ENCODE results near the gene CSF2RB. TPM values are rescaled to one million over a fixed set of nuclear protein-coding genes. Genes with fewer than 3 reads are reported as not detected.

Gene CSF2RB
- total RNA-seq, 1 donor from 2014 or later: 30.1 TPM

DNA sequence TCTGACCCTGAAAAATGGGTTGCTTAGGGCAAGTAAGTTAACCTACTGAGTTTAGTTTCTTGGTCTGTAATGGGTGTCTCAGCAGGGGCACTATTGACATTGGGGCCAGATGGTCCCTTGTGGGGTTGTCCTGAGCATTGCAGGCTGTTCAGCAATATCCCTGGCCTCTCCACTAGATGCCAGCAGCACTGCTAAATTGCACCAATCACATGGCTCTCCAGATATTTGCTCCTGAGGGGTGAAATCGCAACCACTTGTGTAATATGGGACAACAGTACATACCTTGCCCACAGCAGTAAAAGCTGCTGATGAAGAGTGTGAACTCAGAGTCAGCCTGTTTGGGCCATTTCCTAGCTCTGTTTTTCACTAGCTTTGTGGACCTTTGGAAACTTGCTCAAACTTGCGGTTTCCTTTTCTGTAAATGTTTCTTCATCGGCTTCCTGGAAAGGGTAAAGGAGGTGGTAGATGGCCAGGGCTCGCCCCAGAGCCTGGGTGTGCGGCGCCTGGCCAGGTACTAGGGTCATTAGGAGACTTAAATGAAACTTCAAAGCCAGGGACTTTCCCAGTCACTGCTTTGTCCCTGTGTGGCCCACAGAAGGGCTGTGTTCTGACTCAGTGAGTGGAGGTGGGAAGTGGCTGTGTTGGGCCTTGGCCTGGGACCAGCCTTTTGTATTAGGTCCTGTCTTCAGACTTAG, 39.7 kb upstream of the CSF2RB start:
- ATAC-seq (peak; percentile 90 to 91), DNase-seq (peak; percentile 81)
- Histone ChIP-seq H3K27me3 (ENCODE audit: low read depth) (no peaks in the 10 kb centered on the region), H3K9me3 (no peaks in the 10 kb centered on the region), H3K36me3 (peaks cover 4% of the 10 kb centered on the region), H3K4me1 (peaks cover 19% of the 10 kb centered on the region), H3K4me3 (no peak overlapping the region), H3K27ac (peak overlapping the region; percentile 73)
- TF ChIP-seq, protein P1, sequence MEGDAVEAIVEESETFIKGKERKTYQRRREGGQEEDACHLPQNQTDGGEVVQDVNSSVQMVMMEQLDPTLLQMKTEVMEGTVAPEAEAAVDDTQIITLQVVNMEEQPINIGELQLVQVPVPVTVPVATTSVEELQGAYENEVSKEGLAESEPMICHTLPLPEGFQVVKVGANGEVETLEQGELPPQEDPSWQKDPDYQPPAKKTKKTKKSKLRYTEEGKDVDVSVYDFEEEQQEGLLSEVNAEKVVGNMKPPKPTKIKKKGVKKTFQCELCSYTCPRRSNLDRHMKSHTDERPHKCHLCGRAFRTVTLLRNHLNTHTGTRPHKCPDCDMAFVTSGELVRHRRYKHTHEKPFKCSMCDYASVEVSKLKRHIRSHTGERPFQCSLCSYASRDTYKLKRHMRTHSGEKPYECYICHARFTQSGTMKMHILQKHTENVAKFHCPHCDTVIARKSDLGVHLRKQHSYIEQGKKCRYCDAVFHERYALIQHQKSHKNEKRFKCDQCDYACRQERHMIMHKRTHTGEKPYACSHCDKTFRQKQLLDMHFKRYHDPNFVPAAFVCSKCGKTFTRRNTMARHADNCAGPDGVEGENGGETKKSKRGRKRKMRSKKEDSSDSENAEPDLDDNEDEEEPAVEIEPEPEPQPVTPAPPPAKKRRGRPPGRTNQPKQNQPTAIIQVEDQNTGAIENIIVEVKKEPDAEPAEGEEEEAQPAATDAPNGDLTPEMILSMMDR (IDR thresholded peaks at IDR 0.05): peak; percentile 50
- intact Hi-C loops (cut with DNase I): no loop called here

DNA sequence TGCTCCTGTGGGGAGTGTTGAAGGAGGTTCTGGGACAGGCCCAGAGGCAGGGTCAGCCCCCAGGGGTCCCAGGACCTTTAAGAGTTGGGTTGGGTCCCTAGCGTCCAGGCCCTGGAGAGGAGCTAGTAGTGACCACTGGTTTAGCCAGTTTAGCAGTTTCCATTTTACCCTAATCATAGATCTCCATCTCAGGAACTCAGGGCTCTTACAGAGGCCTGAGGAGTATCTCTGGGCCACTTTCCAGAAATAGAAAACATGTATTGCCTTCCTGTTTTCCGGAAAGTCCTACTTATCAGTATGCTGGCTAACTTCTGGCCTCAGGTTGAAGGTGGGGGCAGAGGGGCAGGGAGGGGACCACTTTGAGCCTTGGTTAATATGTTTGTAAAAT, 39.1 kb upstream of the CSF2RB start:
- DNase-seq (no peak), ATAC-seq (peak; percentile 31 to 68)
- no peaks in the 10 kb centered on the region for H3K27me3 ChIP-seq (ENCODE audit: low read depth)
- intact Hi-C loops (cut with DNase I): no loop called here
- no peak overlapping the region for H3K4me3 ChIP-seq
- H3K27ac ChIP-seq: peak overlapping the region; percentile 73
- H3K9me3 ChIP-seq: no peaks in the 10 kb centered on the region
- TF ChIP-seq, protein P1 (IDR thresholded peaks at IDR 0.05): no peak
- H3K36me3 ChIP-seq: peaks cover 4% of the 10 kb centered on the region
- peaks cover 19% of the 10 kb centered on the region for H3K4me1 ChIP-seq

DNA sequence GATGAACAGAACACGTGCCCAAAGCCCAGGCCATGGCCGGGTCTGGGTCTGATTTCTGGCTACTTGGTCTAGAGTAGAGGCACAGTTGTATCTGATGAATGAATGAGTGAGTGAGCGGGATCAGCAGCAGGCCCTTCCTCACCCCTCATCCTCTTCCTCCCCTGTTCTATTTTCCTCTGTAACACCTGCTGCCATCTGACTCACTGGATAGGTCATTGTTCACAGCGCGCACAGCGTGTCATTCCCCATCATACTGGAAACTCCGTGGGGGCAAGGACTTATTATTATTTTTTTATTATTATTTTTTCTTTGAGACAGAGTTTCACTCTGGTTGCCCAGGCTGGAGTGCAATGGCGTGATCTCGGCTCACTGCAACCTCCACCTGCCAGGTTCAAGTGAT, 38.7 kb upstream of the CSF2RB start:
- Histone ChIP-seq H3K27ac (peak overlapping the region; percentile 73), H3K27me3 (ENCODE audit: low read depth) (no peaks in the 10 kb centered on the region), H3K36me3 (peaks cover 4% of the 10 kb centered on the region), H3K4me3 (no peak overlapping the region), H3K9me3 (no peaks in the 10 kb centered on the region), H3K4me1 (peaks cover 19% of the 10 kb centered on the region)
- TF ChIP-seq, protein P1 (IDR thresholded peaks at IDR 0.05): no peak
- peak in 1 of 2 donors; percentile 3 for ATAC-seq
- DNase-seq: no peak
- intact Hi-C loops (cut with DNase I): no loop called here

DNA sequence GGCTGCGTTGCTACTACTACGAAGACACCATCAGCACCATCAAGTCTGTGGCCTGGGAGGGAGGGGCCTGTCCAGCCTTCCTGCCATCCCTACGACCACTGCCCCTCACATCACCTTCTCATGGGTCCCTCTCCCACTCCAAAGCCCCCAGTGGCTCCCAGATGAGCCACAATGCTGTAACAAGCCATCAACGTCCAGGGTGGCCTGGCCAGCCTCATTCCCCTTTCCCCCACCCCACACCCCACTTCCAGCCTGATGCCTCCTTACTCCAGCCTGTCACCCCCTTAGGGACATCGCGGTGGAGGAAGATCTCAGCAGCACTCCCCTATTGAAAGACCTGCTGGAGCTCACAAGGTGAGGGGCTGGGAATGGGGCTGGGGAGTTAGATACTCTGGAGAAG, 37.7 kb upstream of the CSF2RB start:
- TF ChIP-seq, protein P1 (IDR thresholded peaks at IDR 0.05): no peak
- H3K4me3 ChIP-seq: no peak overlapping the region
- intact Hi-C loops (cut with DNase I): no loop called here
- H3K27ac ChIP-seq: no peak overlapping the region
- H3K27me3 ChIP-seq (ENCODE audit: low read depth): no peaks in the 10 kb centered on the region
- ATAC-seq (no peak), DNase-seq (no peak)
- H3K4me1 ChIP-seq: peaks cover 19% of the 10 kb centered on the region
- peaks cover 4% of the 10 kb centered on the region for H3K36me3 ChIP-seq
- H3K9me3 ChIP-seq: no peaks in the 10 kb centered on the region

DNA sequence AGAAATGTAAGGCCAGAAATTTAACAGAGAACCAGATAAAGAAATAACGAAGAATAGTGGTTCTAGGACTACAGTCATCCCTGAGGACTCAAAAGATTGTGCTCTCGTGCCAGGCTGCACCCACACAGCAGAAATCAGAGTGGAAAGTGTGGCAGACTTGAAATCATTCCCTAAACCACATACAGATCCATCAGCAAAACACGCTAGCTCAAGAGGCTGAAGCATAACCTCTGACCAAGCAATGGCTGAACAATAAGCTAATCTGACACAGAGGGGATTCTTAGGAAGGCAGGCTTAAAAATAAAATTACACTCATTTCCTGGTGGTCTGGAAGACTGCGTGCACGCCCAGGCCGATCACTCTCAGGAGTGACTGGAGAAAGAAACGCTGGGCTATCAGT, 33.7 kb upstream of the CSF2RB start:
- H3K4me1 ChIP-seq: peaks cover under 1% of the 10 kb centered on the region
- no peaks in the 10 kb centered on the region for H3K36me3 ChIP-seq
- H3K27ac ChIP-seq: no peak overlapping the region
- DNase-seq (no peak), ATAC-seq (no peak)
- no peak overlapping the region for H3K4me3 ChIP-seq
- TF ChIP-seq, protein P1 (IDR thresholded peaks at IDR 0.05): no peak
- peaks cover 19% of the 10 kb centered on the region for H3K9me3 ChIP-seq
- intact Hi-C loops (cut with DNase I): no loop called here
- H3K27me3 ChIP-seq (ENCODE audit: low read depth): no peaks in the 10 kb centered on the region

All from lower lobe of right lung (tissue), 2 donors.